ENCODE measurements around the gene HOTAIR.

- no peak for TF ChIP-seq TSHZ2 (CRISPR knock-in tag; IDR thresholded peaks at IDR 0.05)
- TF ChIP-seq POU6F1 (CRISPR knock-in tag; IDR thresholded peaks at IDR 0.05; ENCODE audit: borderline replicate concordance, low read depth) = no peak
- no peak for TF ChIP-seq TCF4 (CRISPR knock-in tag; IDR thresholded peaks at IDR 0.05; ENCODE audit: borderline replicate concordance)
- no peak for TF ChIP-seq TOX (CRISPR knock-in tag; IDR thresholded peaks at IDR 0.05; ENCODE audit: borderline replicate concordance)
- TF ChIP-seq GLIS3 (CRISPR knock-in tag; IDR thresholded peaks at IDR 0.05) = no peak
These were observed 34.2 kb downstream of the HOTAIR start for GRCh38 chr12:53940443-53941014.
